Measurements from ENCODE around the gene UBN2. TPM values are rescaled to one million over a fixed set of nuclear protein-coding genes. Genes with fewer than 3 reads are reported as not detected.

Gene UBN2
- total and polyA plus RNA-seq, 2 donors from 2014 or later = 2.0 to 22.2 TPM

- Histone ChIP-seq H3K4me3 (ENCODE audit: low read length in 3 of 3) (no peak overlapping the region), H3K36me3 (ENCODE audit: control insufficient read depth in 2 of 3, insufficient read depth in 3 of 3, low read length in 3 of 3) (peaks cover 5 to 24% (median 15%) of the 10 kb centered on the region in 3 donors), H3K27ac (ENCODE audit: low read depth in 2 of 2, low read length in 2 of 2) (no peak overlapping the region), H3K9ac (ENCODE audit: low read length in 3 of 3) (no peak overlapping the region), H3K4me1 (ENCODE audit: control insufficient read depth in 2 of 3, insufficient read depth in 2 of 3, low read depth in 1 of 3, low read length in 3 of 3) (no peaks in the 10 kb centered on the region), H3K27me3 (ENCODE audit: control insufficient read depth, insufficient read depth, low read length) (no peaks in the 10 kb centered on the region), H3K9me3 (ENCODE audit: control insufficient read depth in 2 of 3, insufficient read depth in 1 of 3, low read length in 3 of 3) (no peaks in the 10 kb centered on the region)
- no peak for TF ChIP-seq CTCF (IDR thresholded peaks at IDR 0.05; ENCODE audit: borderline replicate concordance, extremely low read depth, insufficient read depth)
- FAIRE-seq (no peak), DNase-seq (no peak)
- intact Hi-C loops (cut with DNase I) = no loop called here
Measured at GRCh38 chr7:139241258-139241657, 10.2 kb downstream of the UBN2 start.

- no peak overlapping the region for H3K4me3 ChIP-seq (ENCODE audit: low read length in 3 of 3)
- H3K4me1 ChIP-seq (ENCODE audit: control insufficient read depth in 2 of 3, insufficient read depth in 2 of 3, low read depth in 1 of 3, low read length in 3 of 3) = no peaks in the 10 kb centered on the region
- no peak for TF ChIP-seq CTCF (IDR thresholded peaks at IDR 0.05; ENCODE audit: borderline replicate concordance, extremely low read depth, insufficient read depth)
- no peaks in the 10 kb centered on the region for H3K9me3 ChIP-seq (ENCODE audit: control insufficient read depth in 2 of 3, insufficient read depth in 1 of 3, low read length in 3 of 3)
- no peak for FAIRE-seq
- no peak overlapping the region for H3K9ac ChIP-seq (ENCODE audit: low read length in 3 of 3)
- H3K27ac ChIP-seq (ENCODE audit: low read depth in 2 of 2, low read length in 2 of 2) = no peak overlapping the region
- H3K27me3 ChIP-seq (ENCODE audit: control insufficient read depth, insufficient read depth, low read length) = no peaks in the 10 kb centered on the region
- intact Hi-C loops (cut with DNase I) = no loop called here
- peaks cover 7 to 28% (median 17%) of the 10 kb centered on the region in 3 donors for H3K36me3 ChIP-seq (ENCODE audit: control insufficient read depth in 2 of 3, insufficient read depth in 3 of 3, low read length in 3 of 3)
- DNase-seq = no peak
Measured at GRCh38 chr7:139242741-139243281, 11.8 kb downstream of the UBN2 start.

- no peak for FAIRE-seq
- H3K27ac ChIP-seq (ENCODE audit: low read depth in 2 of 2, low read length in 2 of 2) = no peak overlapping the region
- H3K9ac ChIP-seq (ENCODE audit: low read length in 3 of 3) = no peak overlapping the region
- no peaks in the 10 kb centered on the region for H3K9me3 ChIP-seq (ENCODE audit: control insufficient read depth in 2 of 3, insufficient read depth in 1 of 3, low read length in 3 of 3)
- no peak overlapping the region for H3K4me3 ChIP-seq (ENCODE audit: low read length in 3 of 3)
- H3K27me3 ChIP-seq (ENCODE audit: control insufficient read depth, insufficient read depth, low read length) = no peaks in the 10 kb centered on the region
- H3K36me3 ChIP-seq (ENCODE audit: control insufficient read depth in 2 of 3, insufficient read depth in 3 of 3, low read length in 3 of 3) = peaks cover 7 to 21% (median 16%) of the 10 kb centered on the region in 3 donors
- intact Hi-C loops (cut with DNase I) = no loop called here
- no peak for TF ChIP-seq CTCF (IDR thresholded peaks at IDR 0.05; ENCODE audit: borderline replicate concordance, extremely low read depth, insufficient read depth)
- DNase-seq = no peak
- no peaks in the 10 kb centered on the region for H3K4me1 ChIP-seq (ENCODE audit: control insufficient read depth in 2 of 3, insufficient read depth in 2 of 3, low read depth in 1 of 3, low read length in 3 of 3)
Measured at GRCh38 chr7:139245401-139245800, 14.4 kb downstream of the UBN2 start.

GRCh38 chr7:139246494-139246893, 15.5 kb downstream of the UBN2 start:
- FAIRE-seq = no peak
- Histone ChIP-seq H3K27ac (ENCODE audit: low read depth in 2 of 2, low read length in 2 of 2) (no peak overlapping the region), H3K4me3 (ENCODE audit: low read length in 3 of 3) (no peak overlapping the region), H3K4me1 (ENCODE audit: control insufficient read depth in 2 of 3, insufficient read depth in 2 of 3, low read depth in 1 of 3, low read length in 3 of 3) (no peaks in the 10 kb centered on the region), H3K9ac (ENCODE audit: low read length in 3 of 3) (no peak overlapping the region), H3K27me3 (ENCODE audit: control insufficient read depth, insufficient read depth, low read length) (no peaks in the 10 kb centered on the region), H3K36me3 (ENCODE audit: control insufficient read depth in 2 of 3, insufficient read depth in 3 of 3, low read length in 3 of 3) (peaks cover 4 to 17% (median 16%) of the 10 kb centered on the region in 3 donors), H3K9me3 (ENCODE audit: control insufficient read depth in 2 of 3, insufficient read depth in 1 of 3, low read length in 3 of 3) (no peaks in the 10 kb centered on the region)
- intact Hi-C loops (cut with DNase I) = no loop called here
- no peak for TF ChIP-seq CTCF (IDR thresholded peaks at IDR 0.05; ENCODE audit: borderline replicate concordance, extremely low read depth, insufficient read depth)
- DNase-seq = no peak

Data from kidney (tissue), 14 donors.